Esophagus muscularis mucosa (tissue), 4 donors: ENCODE data around the gene CCDC40. TPM values are rescaled to one million over a fixed set of nuclear protein-coding genes. Genes with fewer than 3 reads are reported as not detected.

Experiments
- DNase-seq: peaks from one replicate; pipeline ENCODE4 v3.0.0-alpha.2; 2017; ENCODE audit errors: extremely low spot score
- H3K27ac ChIP-seq, 4 donors: fragments of 200-600 bp; sonication (generic); replicated peaks in 1 of 4; 1 replicate in 3 of 4; 2 replicates in 1 of 4; pipeline ENCODE4 v1.5.1; 2016 to 2019; ENCODE audit warnings: mild to moderate bottlenecking in 1 of 4
- H3K27me3 ChIP-seq, 4 donors: fragments of 200-600 bp; sonication (generic); one replicate each; pipeline versions ENCODE4 v1.5.1 to v1.6.0; 2016 to 2019
- H3K36me3 ChIP-seq, 4 donors: fragments of 200-600 bp; sonication (generic); one replicate each; pipeline ENCODE4 v1.5.1; 2016 to 2019
- H3K4me1 ChIP-seq, 4 donors: fragments of 200-600 bp; sonication (generic); one replicate each; pipeline ENCODE4 v1.5.1; 2016 to 2019
- H3K4me3 ChIP-seq, 4 donors: fragments of 200-600 bp; sonication (generic); 1 replicate in 2 of 4; 2 replicates in 2 of 4; pipeline ENCODE4 v1.5.1; 2016 to 2019; ENCODE audit warnings: mild to moderate bottlenecking in 4 of 4, moderate library complexity in 1 of 4
- H3K9me3 ChIP-seq, 4 donors: fragments of 200-600 bp; sonication (generic); 1 replicate in 3 of 4; 2 replicates in 1 of 4; pipeline ENCODE4 v1.5.1; 2016 to 2019
- CTCF ChIP-seq, 3 experiments: fragments of 200-600 bp in 2 of 3; fragments of 450-650 bp in 1 of 3; sonication (generic) in 2 of 3; IDR thresholded peaks; one replicate each; pipeline ENCODE4 v1.5.1; 2017 to 2019; ENCODE audit warnings: antibody characterized with exemption in 3 of 3, mild to moderate bottlenecking in 2 of 3, moderate library complexity in 1 of 3
- EP300 ChIP-seq: sonication (generic); formaldehyde crosslinking; IDR thresholded peaks from one replicate; pipeline ENCODE4 v1.6.1; 2017; ENCODE audit warnings: antibody characterized with exemption
- POLR2A ChIP-seq: fragments of 450-650 bp; IDR thresholded peaks from one replicate; pipeline ENCODE4 v1.6.1; 2017; ENCODE audit warnings: antibody characterized with exemption, moderate library complexity, mild to moderate bottlenecking, low read depth
- POLR2AphosphoS5 ChIP-seq, 2 donors: sonication (generic); formaldehyde crosslinking; IDR thresholded peaks; one replicate each; pipeline ENCODE4 v1.6.1; 2017; ENCODE audit warnings: antibody characterized with exemption in 2 of 2
- WGBS: methylation state at CpG from one replicate; pipeline ENCODE4 v1.1.5; 2018; 5-methylcytosine and 5-hydroxymethylcytosine counted together
- intact Hi-C: fragments of 100-400 bp; cut with DNase I; formaldehyde crosslinking; loops from one replicate; pipeline ENCODE4 v1.15.1; 2023
- total RNA-seq, 4 donors: library from RNA; depleted of rRNA; stranded (reverse); fragments of >200 nt; gene quantifications; one replicate each; pipeline versions ENCODE4 v1.1.0 to v1.2.1, GENCODE V29; 2016

The CCDC40 gene
- total RNA-seq, 4 donors from 2014 or later = 4.9 to 9.5 (median 7.8) TPM

- TF ChIP-seq POLR2A (no peak), CTCF (IDR thresholded peaks at IDR 0.05) (no peak), POLR2AphosphoS5 (IDR thresholded peaks at IDR 0.05) (no peak), EP300 (no peak)
- no peaks in the 10 kb centered on the region for H3K9me3 ChIP-seq
- intact Hi-C loops = loop anchor here (5.0 kb wide), 1 partner anchor 76 kb away; no protein-coding TSS in a partner anchor
- H3K4me3 ChIP-seq = no peak overlapping the region
- H3K36me3 ChIP-seq = peaks cover 0 to 51% (median 30%) of the 10 kb centered on the region in 4 donors
- H3K4me1 ChIP-seq = peaks cover 13 to 26% (median 19%) of the 10 kb centered on the region in 4 donors
- no peak for DNase-seq
- WGBS = 68% methylated on average over 8 of the region's 8 CpGs
- no peak overlapping the region for H3K27ac ChIP-seq
- H3K27me3 ChIP-seq = no peaks in the 10 kb centered on the region
These were observed 30.1 kb upstream of the CCDC40 start for GRCh38 chr17:80006339-80006720.

GRCh38 chr17:80006811-80007752 lies 29.4 kb upstream of the CCDC40 start:
- Histone ChIP-seq H3K27me3 (no peaks in the 10 kb centered on the region), H3K4me3 (no peak overlapping the region), H3K27ac (no peak overlapping the region), H3K4me1 (peaks cover 13 to 23% (median 19%) of the 10 kb centered on the region in 4 donors), H3K9me3 (no peaks in the 10 kb centered on the region), H3K36me3 (peaks cover 0 to 55% (median 25%) of the 10 kb centered on the region in 4 donors)
- no peak for DNase-seq
- intact Hi-C loops = loop anchor here (5.0 kb wide), 1 partner anchor 75 kb away; no protein-coding TSS in a partner anchor
- WGBS = 95% methylated on average over 17 of the region's 30 CpGs
- TF ChIP-seq CTCF (IDR thresholded peaks at IDR 0.05) (no peak), POLR2A (no peak), EP300 (no peak), POLR2AphosphoS5 (IDR thresholded peaks at IDR 0.05) (no peak)

GRCh38 chr17:80007939-80008338 lies 28.5 kb upstream of the CCDC40 start:
- 76% methylated on average over 10 of the region's 10 CpGs for WGBS
- intact Hi-C loops = loop anchor here (5.0 kb wide), 1 partner anchor 74 kb away; no protein-coding TSS in a partner anchor

GRCh38 chr17:80008383-80008840 lies 28.0 kb upstream of the CCDC40 start:
- 27% methylated on average over 11 of the region's 17 CpGs for WGBS
- Histone ChIP-seq H3K4me3 (no peak overlapping the region), H3K27ac (no peak overlapping the region), H3K4me1 (peaks cover 13 to 23% (median 19%) of the 10 kb centered on the region in 4 donors), H3K27me3 (no peaks in the 10 kb centered on the region), H3K9me3 (no peaks in the 10 kb centered on the region), H3K36me3 (peaks cover 8 to 58% (median 32%) of the 10 kb centered on the region in 4 donors)
- intact Hi-C loops = loop anchor here (5.0 kb wide), 1 partner anchor 74 kb away; no protein-coding TSS in a partner anchor
- no peak for TF ChIP-seq POLR2A
- TF ChIP-seq CTCF (IDR thresholded peaks at IDR 0.05) = peak; percentile 93 to 99 (median 95)
- TF ChIP-seq EP300 = no peak
- TF ChIP-seq POLR2AphosphoS5 (IDR thresholded peaks at IDR 0.05) = peak; percentile 45 to 73
- DNase-seq = no peak

More at GRCh38 chr17:80007939-80008338, 28.5 kb upstream of the CCDC40 start:
- no peak for DNase-seq
- no peaks in the 10 kb centered on the region for H3K9me3 ChIP-seq
- H3K27me3 ChIP-seq = no peaks in the 10 kb centered on the region
- no peak overlapping the region for H3K4me3 ChIP-seq
- no peak overlapping the region for H3K27ac ChIP-seq
- peaks cover 13 to 23% (median 19%) of the 10 kb centered on the region in 4 donors for H3K4me1 ChIP-seq
- TF ChIP-seq CTCF (IDR thresholded peaks at IDR 0.05) = no peak
- no peak for TF ChIP-seq POLR2A
- no peak for TF ChIP-seq POLR2AphosphoS5 (IDR thresholded peaks at IDR 0.05)
- no peak for TF ChIP-seq EP300
- peaks cover 5 to 55% (median 27%) of the 10 kb centered on the region in 4 donors for H3K36me3 ChIP-seq
